NK-92 (cell line): Measurements from ENCODE around the gene ZMIZ1.

Experiments used
- DNase-seq: peaks from one replicate; lab custom pipeline; 2025; ENCODE audit not compliant: unreplicated experiment; lab: John Stamatoyannopoulos, UW

ZMIZ1 gene

GRCh38 chr10:79200346-79200745, 131.6 kb downstream of the ZMIZ1 start:
- DNase-seq: no peak

- DNase-seq: no peak
Measured at GRCh38 chr10:79201706-79202105, 132.9 kb downstream of the ZMIZ1 start.

- no peak for DNase-seq
Measured at GRCh38 chr10:79202188-79203013, 133.6 kb downstream of the ZMIZ1 start.

- DNase-seq: no peak
Measured at GRCh38 chr10:79203014-79203644, 134.4 kb downstream of the ZMIZ1 start.

GRCh38 chr10:79203833-79204232, 135.1 kb downstream of the ZMIZ1 start:
- DNase-seq: no peak

GRCh38 chr10:79206300-79207095, 137.7 kb downstream of the ZMIZ1 start:
- no peak for DNase-seq

- DNase-seq: no peak
Measured at GRCh38 chr10:79207096-79207357, 138.3 kb downstream of the ZMIZ1 start.

GRCh38 chr10:79207726-79208125, 139.0 kb downstream of the ZMIZ1 start:
- no peak for DNase-seq

GRCh38 chr10:79208251-79208983, 139.7 kb downstream of the ZMIZ1 start:
- no peak for DNase-seq

- DNase-seq: no peak
Measured at GRCh38 chr10:79209340-79209739, 140.6 kb downstream of the ZMIZ1 start.

GRCh38 chr10:79209831-79210230, 141.1 kb downstream of the ZMIZ1 start:
- DNase-seq: no peak

- no peak for DNase-seq
Measured at GRCh38 chr10:79210672-79211071, 141.9 kb downstream of the ZMIZ1 start.

- DNase-seq: no peak
Measured at GRCh38 chr10:79211616-79212015, 142.8 kb downstream of the ZMIZ1 start.

- DNase-seq: no peak
Measured at GRCh38 chr10:79215531-79215930, 146.8 kb downstream of the ZMIZ1 start.

GRCh38 chr10:79219322-79219957, 150.7 kb downstream of the ZMIZ1 start:
- DNase-seq: no peak

- no peak for DNase-seq
Measured at GRCh38 chr10:79220307-79220706, 151.5 kb downstream of the ZMIZ1 start.

GRCh38 chr10:79221110-79222051, 152.6 kb downstream of the ZMIZ1 start:
- no peak for DNase-seq

GRCh38 chr10:79222186-79222585, 153.4 kb downstream of the ZMIZ1 start:
- DNase-seq: no peak

- no peak for DNase-seq
Measured at GRCh38 chr10:79223091-79224048, 154.6 kb downstream of the ZMIZ1 start.
